Measurements from ENCODE around the gene TMEM187.

Gene TMEM187

GRCh38 chrX:154006947-154007346 lies 34.4 kb downstream of the TMEM187 start:
- DNase-seq: no peak

GRCh38 chrX:154008521-154008920 lies 36.0 kb downstream of the TMEM187 start:
- DNase-seq: no peak

DNA sequence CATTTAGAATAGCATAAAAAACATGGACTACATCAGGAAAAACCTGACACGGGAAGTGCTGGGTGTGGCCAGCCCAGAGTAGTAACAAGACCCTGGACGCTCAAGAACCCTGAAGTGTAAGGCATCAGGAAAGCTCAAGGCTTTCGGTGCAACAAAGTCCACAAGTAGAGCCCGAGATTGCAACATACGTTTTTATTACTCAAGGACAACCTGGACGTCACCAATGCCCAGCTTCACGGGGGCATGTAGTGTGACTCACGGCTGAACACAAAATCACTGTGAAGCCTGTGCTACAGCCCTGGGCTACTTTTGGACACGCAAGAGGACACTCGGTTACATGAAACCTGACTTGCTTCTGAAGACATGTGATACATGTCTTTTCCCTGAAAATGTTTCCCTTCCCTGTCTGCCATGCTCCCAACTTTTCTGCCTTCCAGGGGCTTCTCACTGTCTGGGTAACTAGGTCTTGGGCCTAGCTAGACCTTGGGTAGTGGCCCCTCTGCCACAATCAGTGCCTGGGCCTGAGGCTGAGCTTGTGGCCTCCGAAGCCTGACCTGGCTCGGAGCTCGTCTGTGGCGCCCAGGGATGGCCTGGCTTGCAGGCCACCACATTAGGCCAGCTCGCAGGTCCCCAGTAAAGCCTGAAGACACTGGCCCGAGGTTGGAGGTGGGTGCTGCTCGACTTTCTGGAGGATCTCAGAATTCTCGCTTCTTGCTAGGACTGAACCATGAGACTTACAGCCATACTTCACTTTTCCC lies 38.0 kb downstream of the TMEM187 start:
- no peak for DNase-seq

DNA sequence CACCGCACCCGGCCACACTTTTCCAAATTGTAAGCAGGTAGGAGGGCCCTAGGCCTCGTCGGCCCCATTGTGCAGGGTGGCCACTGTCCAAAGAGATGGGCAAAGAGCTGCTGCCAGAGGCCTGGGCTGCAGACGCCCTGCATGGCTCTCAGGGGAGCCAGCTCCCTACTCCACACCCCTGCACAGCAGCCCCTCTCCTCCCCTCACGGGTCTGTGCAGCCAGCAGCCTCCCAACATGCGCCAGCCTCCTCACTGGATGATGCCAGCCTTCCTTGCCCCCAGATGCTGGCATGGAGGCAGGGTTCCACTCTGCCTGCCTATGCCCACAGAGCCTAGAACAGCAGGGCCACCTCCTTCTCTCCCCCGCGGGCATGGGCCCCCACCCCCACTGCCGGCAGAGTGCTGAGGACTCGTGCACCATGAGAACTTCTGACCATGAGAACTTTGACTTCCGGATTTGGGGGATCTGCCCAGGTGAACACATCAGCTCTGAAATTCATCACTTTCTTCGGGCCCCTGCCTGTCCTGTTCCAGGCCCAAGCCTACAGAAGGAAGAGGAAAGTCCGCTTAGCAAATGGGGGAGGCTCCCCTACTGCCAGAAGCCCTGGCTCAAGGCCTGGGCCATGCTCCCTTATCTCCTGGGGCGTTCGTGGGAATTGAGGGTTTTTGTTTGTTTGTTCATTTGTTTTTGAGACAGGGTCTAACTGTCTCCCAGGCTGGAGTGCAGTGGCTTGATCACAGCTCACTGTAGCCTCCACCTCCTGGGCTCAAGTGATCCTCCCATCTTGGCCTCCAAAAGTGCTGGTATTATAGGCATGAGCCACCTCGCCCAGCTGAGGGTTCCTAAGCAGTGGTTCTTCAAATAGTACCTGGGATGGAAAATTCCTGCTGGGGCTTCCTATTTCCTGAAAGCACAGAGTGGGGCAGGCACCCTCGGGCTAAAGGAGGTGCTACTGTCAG lies 39.1 kb downstream of the TMEM187 start:
- no peak for DNase-seq

DNA sequence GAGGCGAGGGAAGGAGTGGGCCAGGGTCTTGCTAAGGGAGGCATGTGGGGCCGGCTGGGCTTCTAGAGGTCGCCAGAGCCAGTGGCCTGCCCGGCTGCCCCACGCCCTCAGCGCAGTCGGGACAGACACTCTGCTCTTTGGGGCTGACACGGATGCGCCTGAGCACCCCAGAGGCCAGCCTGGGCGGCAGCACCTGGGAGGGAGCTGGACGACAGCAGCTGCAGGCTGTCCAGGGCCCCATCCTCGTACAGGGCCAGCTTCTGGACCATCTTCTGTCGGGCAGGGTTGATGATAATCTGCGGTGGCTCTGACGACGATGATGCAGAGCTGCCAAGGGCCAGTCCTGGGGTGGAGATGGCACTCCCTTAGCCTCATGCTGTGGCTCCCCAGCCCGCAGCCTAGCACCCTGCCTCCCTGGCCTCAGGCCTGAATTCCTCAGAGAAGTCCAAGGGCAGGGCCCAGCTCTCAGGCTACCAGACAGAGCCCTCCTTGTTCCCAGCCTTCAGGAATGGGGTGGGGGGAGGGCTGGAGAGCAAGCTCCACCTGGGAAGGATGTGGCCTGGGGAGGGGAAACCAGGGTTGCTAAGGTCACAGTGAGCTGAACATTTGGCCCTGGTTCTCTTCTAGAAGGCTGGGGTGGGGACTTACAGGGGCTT lies 39.9 kb downstream of the TMEM187 start:
- DNase-seq: no peak

- no peak for DNase-seq
Observed at GRCh38 chrX:154013001-154013421, 40.5 kb downstream of the TMEM187 start.

GRCh38 chrX:154013614-154014360 lies 41.2 kb downstream of the TMEM187 start:
- DNase-seq: peak; percentile 47

GRCh38 chrX:154014429-154015380 lies 42.2 kb downstream of the TMEM187 start:
- no peak for DNase-seq

DNA sequence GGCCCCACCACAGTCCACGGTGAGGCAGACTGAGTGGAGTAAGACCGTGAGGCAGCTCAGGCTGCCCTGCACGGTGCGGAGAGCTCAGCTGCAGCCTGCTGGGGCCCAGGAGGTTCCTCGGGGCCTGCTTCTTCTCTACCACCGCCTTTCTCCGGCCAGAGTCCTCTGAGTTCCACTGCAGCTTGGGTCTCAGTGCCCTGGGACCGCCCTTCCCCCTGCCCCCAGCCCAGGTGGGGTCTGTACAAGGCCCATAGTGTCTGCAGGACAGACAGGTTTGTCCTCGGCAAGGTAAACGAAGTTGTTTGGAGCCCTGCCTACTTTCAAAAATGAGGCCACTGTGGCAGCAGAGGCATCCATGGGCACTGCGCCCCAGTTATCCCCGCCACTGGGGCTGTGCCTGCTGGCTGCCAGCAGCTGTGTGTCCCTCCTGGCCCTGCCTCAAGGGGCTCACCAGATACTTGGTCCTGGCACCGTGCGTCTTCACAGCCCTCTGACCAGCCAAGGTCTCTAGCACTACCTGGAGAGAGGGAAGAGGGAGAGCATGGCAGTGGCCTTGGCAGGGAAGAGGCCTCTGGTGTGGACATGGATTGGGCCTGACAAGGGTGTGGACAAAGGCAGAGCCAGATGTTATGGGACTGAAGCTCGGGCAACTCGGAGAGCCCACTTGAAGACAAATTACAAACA lies 43.2 kb downstream of the TMEM187 start:
- DNase-seq: no peak

DNA sequence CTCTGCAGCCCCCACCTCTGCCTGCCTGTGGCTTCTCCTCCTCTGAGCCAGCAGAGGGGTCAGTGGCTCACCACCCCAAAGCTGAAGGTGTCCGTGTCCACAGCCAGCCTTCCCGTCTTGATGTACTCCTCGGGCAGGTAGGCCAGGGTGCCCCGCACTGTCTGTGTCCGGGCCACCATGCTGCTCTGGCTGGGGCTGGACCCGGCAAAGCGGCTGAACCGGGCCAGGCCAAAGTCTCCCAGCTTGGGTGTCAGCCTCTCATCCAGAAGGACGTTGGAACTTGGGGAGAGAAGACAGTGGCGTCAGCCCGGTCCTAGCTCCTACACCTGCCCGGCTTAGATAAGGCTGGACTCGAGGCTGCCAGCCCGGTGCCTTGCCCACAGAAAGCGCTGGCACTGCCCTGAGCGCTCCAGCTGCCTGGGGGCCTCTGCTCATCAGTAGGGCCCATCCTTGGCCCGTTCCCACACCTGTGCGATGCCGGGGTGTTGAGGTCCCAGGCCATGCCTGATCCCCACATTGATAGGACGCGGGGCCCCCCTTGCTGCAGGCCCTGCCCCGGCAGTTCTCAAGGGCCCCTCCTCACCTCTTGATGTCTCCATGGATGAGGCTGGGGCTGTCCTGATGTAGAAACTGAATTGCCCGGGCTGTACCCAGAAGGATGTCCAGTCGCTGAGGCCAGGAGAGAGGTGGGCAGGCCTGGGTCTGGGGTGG lies 44.0 kb downstream of the TMEM187 start:
- DNase-seq: no peak

DNA sequence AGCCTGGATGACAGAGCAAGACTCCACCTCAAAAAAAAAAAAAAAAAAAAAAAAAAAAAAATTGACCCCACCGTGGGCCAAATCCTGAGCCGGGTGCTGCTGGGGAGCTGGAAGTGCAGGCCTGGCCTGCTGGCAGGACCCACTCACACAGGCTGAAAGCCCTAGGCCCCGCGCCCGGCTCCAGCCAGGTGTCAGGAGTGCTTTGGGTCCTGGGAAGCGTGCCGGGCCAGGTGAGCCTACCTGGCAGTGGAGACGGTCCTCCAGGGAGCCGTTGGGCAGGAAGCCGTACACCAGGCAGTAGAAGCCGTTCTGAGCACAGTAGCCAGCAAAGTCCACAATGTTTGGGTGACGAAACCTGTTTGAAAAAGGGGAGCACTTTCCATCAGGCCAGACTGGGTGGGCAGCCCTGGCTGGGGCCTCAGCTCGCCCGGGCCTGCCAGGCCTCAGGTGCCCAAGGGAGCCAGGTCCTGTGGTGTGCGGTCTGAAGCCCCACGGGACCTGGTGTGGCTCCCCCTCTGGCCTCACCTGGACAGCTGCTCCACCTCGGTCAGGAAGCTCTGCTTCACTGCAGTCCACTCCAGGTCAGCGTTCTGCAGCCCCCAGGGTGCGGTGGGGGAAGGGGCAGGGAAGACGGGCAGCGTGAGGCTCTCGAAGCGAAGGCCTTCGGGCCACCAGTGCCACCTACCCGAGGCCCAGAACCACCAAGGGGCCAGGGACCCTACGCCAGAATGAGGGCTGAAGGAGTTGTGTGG lies 45.4 kb downstream of the TMEM187 start:
- no peak for DNase-seq

DNA sequence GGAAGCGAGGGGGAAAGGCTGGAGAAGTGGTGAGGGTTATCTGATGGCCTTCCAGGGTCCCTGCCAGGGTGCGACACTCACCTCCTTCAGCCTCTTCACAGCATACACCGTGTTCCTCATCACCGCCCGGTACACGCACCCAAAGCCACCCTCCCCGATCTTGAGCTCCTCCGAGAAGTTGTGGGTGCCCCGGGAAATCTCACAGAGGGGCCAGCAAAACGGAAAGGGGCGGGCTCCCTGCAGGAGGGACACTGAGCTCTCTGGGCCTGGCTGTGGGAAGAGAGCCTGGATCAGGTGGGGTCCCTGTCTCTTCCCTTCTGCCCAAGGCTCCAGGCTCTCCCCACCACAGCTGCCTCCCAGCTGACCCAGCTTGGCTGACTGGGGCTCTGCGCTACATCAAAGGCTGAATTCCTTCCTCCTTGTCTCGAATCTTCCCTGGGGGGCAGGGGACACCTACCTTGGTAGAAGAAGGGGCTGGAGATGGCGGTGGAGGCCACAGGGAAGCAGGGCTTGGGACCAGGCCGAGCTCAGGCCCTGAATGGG lies 46.0 kb downstream of the TMEM187 start:
- DNase-seq: no peak

- no peak for DNase-seq
Observed at GRCh38 chrX:154019061-154019621, 46.6 kb downstream of the TMEM187 start.

DNA sequence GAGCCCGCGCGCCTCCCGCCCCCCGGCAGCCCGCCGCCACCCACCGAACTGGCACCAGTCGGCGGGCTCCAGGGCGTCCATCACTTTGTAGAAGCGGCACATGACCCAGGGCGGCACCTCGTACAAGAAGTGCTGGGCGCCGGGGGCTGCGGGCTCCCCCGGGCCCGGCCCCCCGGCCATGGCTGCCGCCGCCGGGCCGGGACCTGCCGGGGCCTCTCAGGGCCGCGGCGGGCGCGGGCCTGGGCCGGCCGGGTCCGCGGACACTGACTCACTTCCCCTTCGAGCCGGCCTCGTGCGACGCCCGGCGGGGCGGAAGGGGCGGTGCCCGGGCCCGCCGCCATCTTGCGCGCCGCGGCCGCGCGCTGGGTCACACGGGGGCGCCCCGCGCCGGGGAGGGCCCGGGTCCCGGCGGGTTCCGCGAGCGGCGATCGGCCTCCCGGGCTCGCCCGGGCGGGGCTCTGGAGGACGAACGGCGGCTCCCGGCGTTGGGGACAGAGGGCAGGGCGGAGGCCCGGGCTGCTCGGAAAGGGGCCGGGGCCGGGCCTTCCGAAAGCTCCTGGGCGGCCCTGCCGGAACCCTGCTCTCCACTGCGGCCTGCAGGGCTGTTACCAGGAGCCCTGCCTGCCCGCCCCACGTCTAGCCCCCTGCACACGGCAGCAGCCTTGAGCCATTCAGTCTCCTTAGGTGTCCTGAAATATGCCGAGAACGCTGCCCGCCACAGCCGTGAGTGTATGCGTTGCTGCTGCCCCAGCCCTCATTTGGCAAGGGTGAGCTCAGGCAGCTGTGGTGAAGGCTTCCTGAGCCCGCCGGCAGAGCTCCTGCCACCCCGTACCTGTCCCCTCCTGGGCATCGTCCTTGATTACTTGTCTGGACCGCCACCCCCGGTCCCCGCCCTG lies 47.3 kb downstream of the TMEM187 start, which contains the start of gene IRAK1:
Gene IRAK1, minus strand, starts transcription at position 270 of the 896 bp plus-strand sequence. Its CDS starts 90 bp downstream, at position 180.
- DNase-seq: peak; percentile 37

GRCh38 chrX:154020536-154021115 lies 48.1 kb downstream of the TMEM187 start:
- DNase-seq: no peak

GRCh38 chrX:154021131-154021611 lies 48.6 kb downstream of the TMEM187 start:
- DNase-seq: no peak

DNA sequence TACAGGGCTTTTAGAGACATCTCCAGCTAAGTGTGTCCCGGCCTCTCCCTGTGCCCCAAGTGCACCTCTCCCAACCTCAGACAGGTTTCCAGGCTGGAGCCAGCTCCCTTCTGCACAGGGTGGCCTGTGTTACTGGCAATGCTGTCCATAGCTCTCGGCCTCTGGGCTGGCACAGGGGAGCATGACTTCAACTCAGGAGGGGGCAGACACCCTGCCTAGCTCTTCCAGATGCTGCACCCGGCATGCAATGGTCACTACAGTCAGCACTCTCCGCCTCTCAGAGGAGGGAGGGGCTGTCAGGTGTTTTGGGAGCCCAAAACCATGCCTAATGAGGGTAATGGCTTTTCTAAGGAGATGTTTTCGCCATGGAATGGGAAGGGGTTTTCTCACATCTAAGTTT lies 49.6 kb downstream of the TMEM187 start:
- DNase-seq: no peak

Measured in activated CD4-positive, alpha-beta T cell treated with anti-CD3 and anti-CD28 coated beads, Interleukin-2, amount 50 U/mL, for 1 hour (primary cell).